ENCODE data around the gene NME1.

NME1 gene

GRCh38 chr17:51133365-51133764, 20.0 kb upstream of the NME1 start:
- H3K9ac ChIP-seq (ENCODE audit: low read length) = no peak overlapping the region
- no peaks in the 10 kb centered on the region for H3K79me2 ChIP-seq (ENCODE audit: insufficient read depth, low read length)
- no peaks in the 10 kb centered on the region for H4K20me1 ChIP-seq (ENCODE audit: insufficient read depth, low read length)
- H3K36me3 ChIP-seq (ENCODE audit: insufficient read depth, low read length) = no peaks in the 10 kb centered on the region; the same call in 1 of the 2 replicates
- H3K9me3 ChIP-seq (ENCODE audit: low read length) = no peaks in the 10 kb centered on the region
- no peak overlapping the region for H3K4me3 ChIP-seq (ENCODE audit: low read depth, low read length, poor library complexity, severe bottlenecking)
- H3K9me2 ChIP-seq (ENCODE audit: low read depth, low read length) = no peaks in the 10 kb centered on the region
- TF ChIP-seq CTCF (IDR thresholded peaks at IDR 0.05; ENCODE audit: low read length) (no peak), EZH2 (IDR thresholded peaks at IDR 0.05; ENCODE audit: borderline replicate concordance, low read length) (no peak)
- no peaks in the 10 kb centered on the region for H3F3A ChIP-seq (ENCODE audit: insufficient read depth, low read length)
- H3K27me3 ChIP-seq (ENCODE audit: insufficient read depth, low read length) = no peaks in the 10 kb centered on the region
- no peak overlapping the region for H2AFZ ChIP-seq (ENCODE audit: low read length)
- H3K27ac ChIP-seq (ENCODE audit: low read depth, low read length, poor library complexity, severe bottlenecking) = no peak overlapping the region
- H3K4me1 ChIP-seq (ENCODE audit: insufficient read depth, low read length, severe bottlenecking) = no peaks in the 10 kb centered on the region
- no peak overlapping the region for H3K4me2 ChIP-seq (ENCODE audit: low read length)

GRCh38 chr17:51135956-51136355, 17.4 kb upstream of the NME1 start:
- Histone ChIP-seq H2AFZ (ENCODE audit: low read length) (no peak overlapping the region), H3K79me2 (ENCODE audit: insufficient read depth, low read length) (no peaks in the 10 kb centered on the region), H3F3A (ENCODE audit: insufficient read depth, low read length) (no peaks in the 10 kb centered on the region), H3K9ac (ENCODE audit: low read length) (no peak overlapping the region), H3K27me3 (ENCODE audit: insufficient read depth, low read length) (no peaks in the 10 kb centered on the region), H3K4me1 (ENCODE audit: insufficient read depth, low read length, severe bottlenecking) (no peaks in the 10 kb centered on the region), H3K36me3 (ENCODE audit: insufficient read depth, low read length) (no peaks in the 10 kb centered on the region; the same call in 1 of the 2 replicates), H3K9me2 (ENCODE audit: low read depth, low read length) (no peaks in the 10 kb centered on the region), H3K9me3 (ENCODE audit: low read length) (no peaks in the 10 kb centered on the region), H3K4me2 (ENCODE audit: low read length) (no peak overlapping the region), H3K27ac (ENCODE audit: low read depth, low read length, poor library complexity, severe bottlenecking) (no peak overlapping the region), H4K20me1 (ENCODE audit: insufficient read depth, low read length) (no peaks in the 10 kb centered on the region), H3K4me3 (ENCODE audit: low read depth, low read length, poor library complexity, severe bottlenecking) (no peak overlapping the region)
- TF ChIP-seq EZH2 (IDR thresholded peaks at IDR 0.05; ENCODE audit: borderline replicate concordance, low read length) (no peak), CTCF (IDR thresholded peaks at IDR 0.05; ENCODE audit: low read length) (no peak)

- H3K9me2 ChIP-seq (ENCODE audit: low read depth, low read length) = no peaks in the 10 kb centered on the region
- H3K4me1 ChIP-seq (ENCODE audit: insufficient read depth, low read length, severe bottlenecking) = no peaks in the 10 kb centered on the region
- H3K27ac ChIP-seq (ENCODE audit: low read depth, low read length, poor library complexity, severe bottlenecking) = no peak overlapping the region
- H3K4me2 ChIP-seq (ENCODE audit: low read length) = no peak overlapping the region
- H3K27me3 ChIP-seq (ENCODE audit: insufficient read depth, low read length) = no peaks in the 10 kb centered on the region
- H3K4me3 ChIP-seq (ENCODE audit: low read depth, low read length, poor library complexity, severe bottlenecking) = no peak overlapping the region
- no peaks in the 10 kb centered on the region for H3K36me3 ChIP-seq (ENCODE audit: insufficient read depth, low read length)
- H4K20me1 ChIP-seq (ENCODE audit: insufficient read depth, low read length) = no peaks in the 10 kb centered on the region
- TF ChIP-seq CTCF (IDR thresholded peaks at IDR 0.05; ENCODE audit: low read length) (no peak), EZH2 (IDR thresholded peaks at IDR 0.05; ENCODE audit: borderline replicate concordance, low read length) (no peak)
- no peaks in the 10 kb centered on the region for H3F3A ChIP-seq (ENCODE audit: insufficient read depth, low read length)
- H3K79me2 ChIP-seq (ENCODE audit: insufficient read depth, low read length) = no peaks in the 10 kb centered on the region
- no peaks in the 10 kb centered on the region for H3K9me3 ChIP-seq (ENCODE audit: low read length)
- H2AFZ ChIP-seq (ENCODE audit: low read length) = no peak overlapping the region
- no peak overlapping the region for H3K9ac ChIP-seq (ENCODE audit: low read length)
These were observed 10.8 kb upstream of the NME1 start for GRCh38 chr17:51142597-51142996.

Data from OCI-LY1 (cell line).